HG02642 (cell line): ENCODE data around the gene SDR9C7.
"Not testable (repeated sequence)": the region's sequence is repeated elsewhere in the genome, so short reads cannot be mapped to it uniquely, and the experiment has no call there.

ENCODE experiments used
- ATAC-seq: cut with Tn5 transposase; IDR thresholded peaks from one replicate; pipeline ENCODE4 v1.9.1; 2021; ENCODE audit warnings: mild to moderate bottlenecking; ENCODE audit not compliant: unreplicated experiment, poor library complexity

Gene SDR9C7

DNA sequence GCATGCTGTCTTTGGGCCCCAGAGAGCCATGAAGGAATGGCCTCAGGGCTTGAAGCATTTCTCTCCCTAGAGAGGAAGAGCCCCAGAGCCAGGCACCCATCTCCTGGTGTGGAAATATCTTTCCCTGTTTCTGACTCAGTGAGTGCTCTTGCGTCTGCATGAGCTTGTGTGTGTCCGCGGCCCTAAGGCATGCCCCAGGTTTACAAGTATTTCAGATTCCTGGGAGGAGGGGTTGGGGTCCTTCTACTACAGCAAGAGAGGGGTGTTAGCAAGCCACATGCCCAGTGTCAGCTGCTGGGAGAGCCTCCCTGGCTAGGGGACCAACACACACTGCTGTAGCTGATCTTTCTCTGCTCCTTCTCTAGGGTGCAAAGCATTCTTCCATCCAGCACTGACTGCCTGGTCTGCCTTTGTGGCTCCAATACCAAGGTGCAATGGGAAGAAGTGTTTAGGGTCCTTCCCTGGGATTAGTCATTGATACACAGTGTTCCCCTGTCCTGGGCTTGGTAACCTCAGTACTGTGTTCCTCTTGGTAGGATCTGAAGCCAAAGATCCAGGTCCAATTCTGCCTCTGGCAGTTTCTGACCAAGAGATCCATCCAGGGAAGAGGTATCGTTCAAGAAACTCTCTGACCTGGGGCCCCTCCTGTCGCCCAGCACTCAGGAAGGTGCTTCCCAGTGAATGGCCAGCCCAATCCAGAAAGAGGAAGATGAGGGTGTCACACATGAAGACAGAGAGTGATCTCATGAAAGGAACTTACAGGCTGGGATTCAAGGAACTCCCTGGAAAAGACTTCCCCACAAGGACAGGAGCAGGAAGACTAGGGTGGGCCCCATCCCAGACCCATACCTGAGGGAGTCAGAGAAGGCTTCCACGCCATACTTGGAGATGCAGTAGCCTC is 20.1 kb upstream of the SDR9C7 start:
- ATAC-seq: no peak

DNA sequence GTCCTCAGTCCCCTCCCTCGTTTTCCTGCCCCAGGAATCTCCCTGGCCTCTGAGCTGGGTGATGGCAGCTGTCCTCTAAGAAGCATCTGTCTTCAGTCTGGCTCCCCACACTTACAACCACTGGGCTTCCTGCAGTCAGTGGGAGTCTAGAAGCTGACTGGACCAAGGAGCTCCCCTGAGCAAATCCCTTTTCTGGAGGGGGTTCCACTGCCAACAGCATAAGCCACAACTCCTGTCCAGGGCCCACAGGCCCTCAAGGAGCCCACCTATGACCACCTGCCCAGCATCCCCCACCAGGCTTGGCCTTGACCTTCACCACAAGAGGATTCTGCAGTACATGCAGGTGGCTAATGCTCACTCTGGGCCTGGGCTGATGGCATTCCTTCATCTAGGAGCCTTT is 19.1 kb upstream of the SDR9C7 start:
- ATAC-seq: no peak

DNA sequence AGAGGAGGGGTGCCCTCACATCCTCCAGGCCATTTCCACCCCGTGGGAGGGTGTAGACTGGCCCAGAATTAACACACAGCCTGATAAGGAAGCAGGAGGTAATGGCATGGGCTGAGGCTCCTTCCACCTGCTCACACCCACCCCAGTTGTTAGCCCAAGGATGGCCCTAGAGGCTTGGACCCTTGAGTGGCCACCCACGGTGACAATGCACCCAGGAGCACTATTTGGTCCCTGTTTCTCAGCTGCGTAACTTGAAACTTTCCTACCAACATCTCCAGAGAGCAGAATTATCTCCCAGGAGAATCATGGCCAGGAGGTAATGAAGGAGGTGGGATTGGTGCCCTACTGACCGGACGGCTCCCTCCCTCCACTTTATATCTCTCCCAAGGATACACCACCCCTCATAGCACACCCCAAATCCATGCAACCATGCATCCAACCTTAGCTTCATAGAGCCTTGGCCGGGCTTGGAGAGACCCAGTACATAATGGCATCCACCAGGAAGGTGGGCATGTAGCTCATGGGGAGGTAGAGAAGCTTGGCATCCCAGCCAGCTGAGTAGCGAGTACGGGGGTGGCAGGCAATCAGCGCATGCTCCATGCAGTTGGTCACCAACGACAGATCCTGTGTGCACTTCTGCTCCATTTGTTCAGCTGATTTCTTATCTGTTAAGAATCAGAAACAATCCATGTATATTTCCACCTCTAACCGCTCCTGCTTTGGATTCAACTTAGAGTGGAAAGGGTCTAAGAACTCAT is 17.6 kb upstream of the SDR9C7 start:
- no peak for ATAC-seq

DNA sequence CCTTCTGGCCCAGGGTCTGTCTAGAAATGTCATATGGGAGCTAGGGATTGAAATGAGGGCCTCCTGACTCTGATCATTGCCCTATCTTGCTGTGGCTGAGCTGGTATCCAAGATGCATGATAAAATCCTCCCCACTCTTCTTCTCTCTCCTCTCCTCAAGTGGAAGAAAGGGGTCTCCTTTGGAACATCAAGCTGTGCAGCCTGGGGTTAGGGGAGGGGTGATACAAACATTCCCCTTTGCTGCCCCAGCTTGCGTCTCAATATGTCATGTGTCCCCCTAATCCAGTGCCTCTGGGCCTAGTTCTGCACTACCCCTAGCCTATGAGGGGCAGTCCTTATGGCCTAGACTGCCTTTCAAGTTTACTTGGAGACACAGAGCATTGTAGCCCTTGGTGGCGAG is 14.7 kb upstream of the SDR9C7 start:
- ATAC-seq: no peak

DNA sequence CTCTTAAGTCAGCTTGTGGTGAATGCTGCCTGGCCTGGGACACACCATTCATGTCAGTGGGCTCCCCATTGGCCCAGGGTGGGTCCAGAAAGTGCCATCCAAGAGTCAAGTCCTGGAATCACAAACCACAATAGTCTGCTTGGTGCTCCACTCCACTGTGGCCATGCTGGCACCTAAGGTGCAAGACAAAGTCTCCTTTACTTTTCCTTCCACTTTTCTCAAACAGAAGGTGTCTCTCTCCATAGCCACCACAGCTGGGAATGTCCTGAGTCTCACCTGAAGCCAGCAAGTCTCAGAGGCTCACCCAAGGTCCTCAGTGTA is 14.2 kb upstream of the SDR9C7 start:
- no peak for ATAC-seq

DNA sequence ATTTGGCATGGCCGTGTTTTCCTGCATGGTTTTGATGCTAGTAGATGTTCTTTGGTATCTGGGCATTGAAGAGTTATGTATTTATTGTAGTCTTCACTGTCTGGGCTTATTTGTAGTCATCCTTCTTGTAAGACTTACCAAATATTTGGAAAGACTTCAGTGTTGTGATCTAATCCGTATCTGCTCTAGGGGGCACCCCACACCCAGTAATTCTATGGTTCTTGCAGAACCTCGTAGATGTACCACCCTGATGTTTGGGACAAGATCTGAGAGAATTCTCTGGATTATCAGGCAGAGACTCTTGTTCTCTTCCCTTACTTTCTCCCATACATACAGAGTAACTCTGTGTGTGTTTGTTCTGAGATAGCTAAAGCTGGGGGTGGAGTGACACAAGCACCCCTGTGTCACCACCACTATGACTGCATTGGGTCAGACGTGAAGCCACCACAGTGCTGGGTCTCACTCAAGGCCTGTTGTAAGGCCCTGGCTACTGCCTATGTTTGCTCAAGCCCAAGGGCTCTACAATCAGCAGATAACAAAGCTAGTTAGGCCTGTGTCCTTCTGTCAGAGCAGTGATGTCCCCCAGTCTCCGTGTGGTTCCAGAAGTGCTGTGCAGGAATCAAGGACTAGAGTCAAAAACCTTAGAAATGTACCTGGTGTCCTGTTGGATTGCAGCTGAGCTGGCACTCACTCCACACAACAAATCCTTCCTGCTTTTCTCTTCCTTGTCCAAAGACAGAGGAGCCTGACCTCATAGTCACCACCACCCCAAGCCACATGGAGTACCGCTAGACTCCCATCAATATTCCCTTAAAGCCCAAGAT is 13.6 kb upstream of the SDR9C7 start:
- ATAC-seq: no peak

DNA sequence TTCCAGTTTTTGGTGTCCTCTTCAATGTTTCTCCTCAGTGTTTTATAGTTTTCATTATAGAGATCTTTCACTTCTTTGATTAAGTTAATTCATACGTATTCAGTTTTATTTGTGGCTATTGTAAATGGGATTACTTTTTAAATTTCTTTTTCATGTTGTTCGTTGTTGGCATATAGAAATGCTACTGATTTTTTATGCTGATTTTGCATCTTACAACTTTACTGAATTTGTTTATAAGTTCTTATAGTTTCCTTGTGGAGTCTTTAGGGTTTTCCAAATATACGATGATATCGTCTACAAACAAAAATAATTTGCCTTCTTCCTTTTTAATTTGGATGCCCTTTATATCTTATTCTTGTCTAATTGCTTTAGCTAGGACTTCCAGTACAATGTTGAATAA is 9.7 kb upstream of the SDR9C7 start:
- ATAC-seq: no peak

DNA sequence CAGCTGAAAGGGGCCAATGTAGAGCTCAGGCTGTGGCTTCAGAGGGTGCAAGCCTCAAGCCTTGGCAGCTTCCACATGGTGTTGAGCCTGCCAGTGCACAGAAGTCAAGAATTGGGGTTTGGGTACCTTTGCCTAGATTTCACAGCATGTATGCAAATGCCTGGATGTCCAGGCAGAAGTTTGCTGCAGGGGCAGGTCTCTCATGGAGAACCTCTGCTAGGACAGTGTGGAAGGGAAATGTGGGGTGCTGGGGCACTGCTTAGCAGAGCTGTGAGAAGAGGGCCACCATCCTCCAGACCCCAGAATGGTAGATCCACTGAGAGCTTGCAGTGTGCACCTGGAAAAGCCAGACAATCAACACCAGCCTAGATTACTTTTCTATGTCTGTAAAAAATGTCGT is 9.2 kb upstream of the SDR9C7 start:
- ATAC-seq: not testable (repeated sequence)

DNA sequence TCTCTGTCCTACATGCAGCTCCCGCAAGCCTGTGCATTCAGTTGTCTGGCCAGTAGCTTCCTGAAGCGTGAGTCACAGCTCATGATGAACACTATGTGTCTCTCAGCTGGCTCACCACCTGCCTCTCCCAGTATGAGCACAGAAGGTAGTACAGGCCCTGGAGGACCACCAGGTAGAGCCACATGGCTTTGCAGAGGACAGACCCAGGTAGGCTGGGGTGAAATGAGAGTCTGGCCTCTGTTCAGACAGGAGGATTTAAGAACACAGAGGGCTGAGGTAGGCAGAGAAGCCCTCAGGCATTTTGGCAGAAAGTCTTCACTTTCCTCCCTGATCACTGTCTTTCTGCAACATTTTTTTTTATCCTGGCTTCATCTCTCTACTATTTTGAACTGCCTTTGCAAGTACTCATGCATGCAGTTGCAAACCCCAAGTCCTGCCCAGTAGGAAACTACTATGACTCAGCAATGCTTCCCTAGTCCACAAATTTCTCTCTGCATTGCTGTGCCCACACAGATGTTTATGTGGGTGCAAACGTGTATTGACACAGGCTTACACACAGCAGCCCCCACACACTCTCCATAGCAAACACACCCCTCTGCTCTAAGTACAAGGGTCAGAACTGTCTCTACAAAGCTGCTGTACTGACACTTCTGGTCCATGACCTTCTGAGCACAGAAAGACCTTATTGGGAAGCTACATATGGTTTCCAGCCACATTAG is 7.2 kb upstream of the SDR9C7 start:
- ATAC-seq: no peak

DNA sequence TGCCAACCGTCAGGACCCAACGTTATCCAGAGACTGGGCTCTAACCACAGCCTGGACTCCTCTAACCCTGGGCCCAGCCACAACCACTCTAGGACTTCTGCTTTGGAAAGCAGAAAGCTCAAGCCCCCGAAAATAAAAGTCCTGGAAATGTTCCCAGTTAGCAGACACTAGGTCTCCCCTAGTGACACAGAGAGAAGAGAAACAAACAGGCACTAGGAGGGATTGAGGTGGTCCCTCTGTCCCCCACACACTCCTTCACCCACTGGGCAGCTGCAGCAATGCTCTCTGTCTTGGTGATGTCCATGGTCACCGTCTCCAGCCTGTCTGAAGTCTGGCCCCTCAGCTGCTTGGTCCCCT is 6.7 kb upstream of the SDR9C7 start:
- ATAC-seq: not testable (repeated sequence)

DNA sequence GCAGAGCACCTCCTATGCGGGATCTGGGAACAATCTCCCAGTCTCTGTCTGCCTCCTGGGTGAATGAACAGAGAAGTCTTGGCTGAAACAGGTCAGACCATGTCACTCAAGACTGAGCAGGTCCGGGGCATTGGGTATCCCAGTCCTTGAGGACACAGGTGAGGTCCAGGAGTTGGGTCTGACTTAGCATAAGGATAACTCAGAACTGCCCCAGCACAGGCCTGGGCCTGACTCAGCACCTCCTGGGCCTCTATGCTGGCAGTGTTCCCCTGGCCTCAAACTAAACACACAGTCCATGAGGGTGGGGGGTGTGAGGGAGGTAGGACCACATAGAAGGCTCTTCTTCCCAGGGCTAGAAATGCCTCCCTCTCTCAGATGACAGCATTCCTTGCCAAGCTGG is 1.5 kb upstream of the SDR9C7 start:
- no peak for ATAC-seq

DNA sequence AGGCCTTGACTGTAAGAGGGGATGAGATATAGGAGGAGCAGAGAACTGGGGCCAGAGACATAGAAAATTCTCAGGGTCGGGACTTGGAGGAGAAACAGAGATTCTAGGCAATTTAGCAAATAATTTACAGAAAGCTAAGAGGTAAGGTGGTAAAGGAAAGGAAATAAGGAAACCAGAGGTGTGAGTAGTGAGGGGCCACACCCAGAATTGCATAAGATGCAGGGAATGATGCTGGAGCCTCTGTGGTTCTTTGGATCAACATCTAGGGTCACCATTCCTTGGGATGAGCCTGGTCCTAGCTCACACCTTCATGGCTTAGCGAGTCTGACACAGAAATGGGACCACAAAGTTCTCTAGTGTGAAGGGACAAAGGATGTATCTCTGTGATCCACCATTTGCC is 949 bp upstream of the SDR9C7 start:
- no peak for ATAC-seq

DNA sequence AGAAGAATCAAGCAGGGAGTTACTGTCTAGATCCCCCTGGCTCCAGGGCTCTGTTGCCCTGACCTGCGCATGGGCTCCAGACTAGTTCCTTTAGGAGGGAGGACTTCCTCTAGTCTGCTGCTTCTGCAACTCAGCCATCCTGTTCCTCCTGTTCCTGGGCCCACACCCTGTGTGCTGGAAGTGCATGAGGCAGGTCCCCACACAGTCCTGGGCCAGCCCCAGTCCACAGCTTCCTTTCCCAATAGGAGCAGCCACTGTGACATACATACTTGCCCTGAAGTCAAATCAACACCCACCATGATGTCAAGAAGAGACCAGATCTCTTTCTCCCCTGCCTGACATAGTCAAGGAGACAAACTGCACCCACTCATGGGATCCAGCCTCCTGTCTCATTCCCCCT is 1.3 kb downstream of the SDR9C7 start:
- no peak for ATAC-seq

DNA sequence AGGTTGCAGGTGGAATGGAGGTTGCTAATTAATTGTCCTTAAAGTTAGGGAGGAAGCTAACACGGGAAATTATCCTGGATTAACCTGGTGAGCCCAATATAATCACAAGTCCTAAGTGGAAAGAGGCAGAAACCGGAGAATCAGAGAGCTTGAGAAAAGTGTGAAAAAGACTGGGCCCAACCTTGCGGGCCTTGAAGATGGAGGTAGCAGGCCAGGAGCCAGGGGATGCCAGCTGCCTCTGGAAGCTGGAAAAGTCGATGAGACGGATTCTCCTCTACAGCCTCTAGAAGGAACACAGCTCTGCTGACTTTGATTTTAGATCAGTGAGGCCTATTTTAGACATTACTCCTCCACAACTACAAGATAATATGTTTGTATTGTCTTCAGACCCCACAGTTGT is 2.1 kb downstream of the SDR9C7 start:
- no peak for ATAC-seq

DNA sequence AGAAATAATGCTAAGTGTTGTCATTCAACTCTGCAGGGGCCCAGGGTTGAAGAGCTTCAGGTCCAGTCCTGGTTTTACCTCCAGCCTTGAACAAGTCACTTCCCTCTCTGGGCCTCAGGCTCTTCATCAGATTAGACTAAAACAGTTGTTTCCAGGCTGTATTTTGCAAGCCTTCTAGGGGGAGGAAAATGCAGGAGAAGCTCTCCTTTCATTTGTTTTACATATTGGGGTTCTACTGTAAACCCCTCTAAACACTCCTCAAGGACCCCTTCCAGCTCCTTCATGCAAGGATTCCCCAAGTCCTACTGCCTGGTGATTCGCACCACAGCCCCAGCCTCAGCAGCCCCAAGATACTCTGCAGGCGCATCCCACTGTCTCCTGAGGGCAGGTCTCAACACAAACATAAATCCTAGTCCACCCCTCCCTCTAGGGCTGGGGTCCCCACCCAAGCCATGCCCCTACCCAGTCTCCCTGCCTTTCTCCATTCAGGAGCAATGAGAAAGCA is 2.7 kb downstream of the SDR9C7 start:
- ATAC-seq: no peak

DNA sequence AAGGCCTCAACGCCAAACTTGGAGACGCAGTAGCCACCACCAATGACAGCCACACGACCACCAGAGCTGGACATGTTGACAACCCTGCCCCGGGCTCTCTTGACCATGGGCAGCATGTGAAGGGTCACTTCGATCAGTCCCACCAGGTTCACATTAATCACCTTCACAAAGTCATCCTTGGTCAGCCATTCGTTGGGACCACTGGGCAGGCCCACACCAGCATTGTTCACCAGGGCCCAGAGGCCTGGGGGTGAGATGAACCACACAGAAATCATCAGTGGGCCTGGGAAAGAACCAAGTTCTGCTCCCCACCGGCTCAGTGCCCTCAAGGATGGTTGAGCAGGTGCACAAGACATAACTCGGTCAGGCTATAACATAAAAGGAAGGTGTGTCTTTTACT is 4.0 kb downstream of the SDR9C7 start:
- no peak for ATAC-seq

DNA sequence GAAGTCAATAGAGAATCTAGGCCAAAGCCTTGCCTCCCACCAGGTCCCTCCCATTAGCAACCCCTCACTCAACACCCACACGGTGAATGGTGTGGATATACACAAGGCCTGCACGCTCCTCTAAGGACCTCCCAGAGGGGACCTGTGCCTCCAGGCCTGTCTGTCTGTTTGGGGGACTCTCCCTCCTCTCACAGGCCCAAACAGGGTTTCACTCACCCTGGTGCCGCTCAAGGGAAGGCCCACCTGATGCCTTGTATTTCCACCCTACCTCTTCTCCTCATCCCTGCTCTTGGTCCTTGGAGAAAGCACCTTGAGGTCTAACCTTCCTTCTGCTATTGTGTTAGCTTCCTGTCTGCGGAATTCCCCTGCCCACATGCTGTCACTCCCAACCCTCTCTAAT is 4.4 kb downstream of the SDR9C7 start:
- no peak for ATAC-seq

DNA sequence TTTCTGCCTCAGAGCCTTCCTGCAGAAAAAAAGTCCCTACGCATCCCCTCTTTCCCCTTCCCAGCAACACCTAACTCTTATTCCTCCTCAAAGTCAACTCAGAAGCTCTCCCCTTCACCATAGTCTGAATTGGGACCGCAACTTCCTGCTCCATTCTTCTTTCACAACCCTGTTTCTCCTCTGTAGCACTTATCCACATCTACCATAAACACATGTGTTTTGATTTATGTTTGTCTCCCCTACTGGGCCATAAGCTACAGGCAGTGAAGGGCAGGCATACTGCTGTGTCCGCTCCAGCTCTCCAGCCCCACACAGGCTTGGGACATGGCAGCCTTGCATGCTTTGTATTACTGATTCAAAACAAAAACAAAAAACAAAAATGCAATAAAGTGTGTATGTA is 5.9 kb downstream of the SDR9C7 start:
- ATAC-seq: no peak

DNA sequence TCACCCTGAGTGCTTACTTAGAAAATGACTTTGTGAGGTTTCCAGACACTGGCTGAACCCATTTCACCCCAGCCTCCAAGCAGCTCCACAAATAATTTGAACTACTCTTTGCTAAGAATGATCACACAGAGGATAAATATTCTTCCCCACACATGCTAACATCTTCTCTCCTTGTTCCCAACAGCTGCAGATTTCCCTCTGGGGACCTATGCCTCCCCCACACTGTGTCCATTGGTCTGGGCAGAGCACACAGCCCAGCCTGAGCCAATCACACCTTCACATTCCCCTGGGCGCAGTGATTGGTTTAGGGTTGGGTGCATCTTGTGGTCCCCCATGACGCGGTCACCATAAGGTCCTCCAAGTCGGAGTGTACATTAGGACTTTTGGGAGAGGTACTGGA is 6.9 kb downstream of the SDR9C7 start:
- no peak for ATAC-seq

DNA sequence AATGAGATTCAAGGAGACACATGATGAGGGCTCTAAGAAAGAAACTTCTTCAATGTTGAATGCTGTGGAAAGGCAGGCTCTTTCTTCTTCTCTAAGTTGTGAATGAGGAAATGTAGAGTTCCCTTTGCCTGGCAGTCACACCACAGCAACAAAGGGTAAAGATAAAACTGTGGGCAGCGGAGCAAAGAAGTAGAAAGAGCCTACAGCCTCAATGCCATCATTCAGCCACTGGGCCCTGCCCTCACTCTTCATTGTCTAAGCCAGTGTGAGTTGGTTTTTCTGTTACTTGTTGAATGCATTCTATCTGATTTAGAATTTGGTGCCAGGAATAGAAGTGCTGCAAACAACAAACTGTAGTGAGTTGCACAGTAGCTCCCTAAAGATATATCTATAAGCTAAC is 12.2 kb downstream of the SDR9C7 start:
- ATAC-seq: no peak
